ENCODE measurements around the gene HOXC12. TPM values are rescaled to one million over a fixed set of nuclear protein-coding genes. Genes with fewer than 3 reads are reported as not detected.

Gene HOXC12
- total and polyA plus RNA-seq, 4 donors, result not detected

DNA sequence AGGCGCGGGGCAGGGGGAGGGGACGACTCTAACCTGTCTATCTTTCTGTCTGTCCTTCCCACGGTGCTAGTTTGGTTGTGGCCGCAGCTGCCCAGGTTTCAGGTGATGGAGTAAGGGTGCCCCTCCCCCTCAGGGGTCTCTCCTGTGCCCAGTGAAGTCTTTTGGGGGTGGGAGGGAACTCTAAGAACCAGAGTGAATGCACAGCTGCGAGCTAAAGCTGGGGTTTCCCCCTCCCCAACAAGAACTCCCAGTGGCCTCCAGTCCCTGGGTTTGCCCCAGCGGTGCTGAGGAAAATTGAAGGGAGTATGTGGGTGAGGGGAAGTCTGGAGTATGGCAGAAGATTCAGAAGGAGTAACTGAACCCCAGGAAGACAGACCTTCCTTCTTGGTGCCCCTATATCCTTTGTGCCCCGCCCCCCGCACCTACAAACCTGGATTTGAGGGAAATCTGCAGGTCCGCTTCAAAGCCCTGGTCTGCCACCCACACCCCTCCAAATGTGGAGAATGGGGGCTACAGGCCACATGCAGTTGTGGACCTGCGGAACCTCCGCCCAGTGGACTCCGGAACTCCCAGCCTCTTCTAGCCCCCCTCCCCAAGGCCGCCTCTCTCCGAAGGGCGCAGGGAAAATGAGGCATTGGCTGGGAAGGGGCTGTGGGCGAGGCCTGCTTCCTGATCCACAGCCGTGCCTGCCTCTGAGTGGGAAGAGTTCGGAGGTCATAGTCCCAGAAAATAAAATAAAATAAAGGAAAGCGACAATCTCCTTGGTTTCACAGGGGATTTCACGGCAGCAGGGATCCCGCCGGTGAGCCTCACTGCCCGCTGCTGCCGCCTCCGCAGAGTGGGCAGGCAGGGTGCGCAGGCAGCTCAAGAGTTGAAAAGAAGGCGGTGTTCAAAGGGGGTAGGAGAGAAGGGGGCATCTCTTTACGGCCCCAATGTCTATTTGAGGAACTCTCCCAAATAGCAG is 41.8 kb downstream of the HOXC12 start:
- Histone ChIP-seq H3K27ac (ENCODE audit: low read depth in 1 of 2, low read length in 2 of 2) (no peak overlapping the region), H3K27me3 (ENCODE audit: control insufficient read depth in 4 of 4, insufficient read depth in 4 of 4, low read length in 3 of 4) (peaks cover 13 to 66% (median 21%) of the 10 kb centered on the region in 4 donors), H3K4me3 (ENCODE audit: low read depth in 1 of 3, low read length in 3 of 3) (peak overlapping the region in 2 of 3 donors; percentile 59 to 61), H3K9me3 (ENCODE audit: control insufficient read depth in 4 of 4, low read length in 3 of 4) (no peaks in the 10 kb centered on the region), H3K4me1 (ENCODE audit: control insufficient read depth in 4 of 4, insufficient read depth in 4 of 4, low read length in 3 of 4) (peaks cover 15 to 27% (median 19%) of the 10 kb centered on the region in 4 donors), H3K36me3 (ENCODE audit: control insufficient read depth in 4 of 4, insufficient read depth in 3 of 4, low read depth in 1 of 4, low read length in 3 of 4) (no peaks in the 10 kb centered on the region), H3K9ac (ENCODE audit: low read depth in 1 of 2, low read length in 2 of 2) (no peak overlapping the region)
- no peak for TF ChIP-seq GABPA (IDR thresholded peaks at IDR 0.05 in 1 of 2, conservative IDR thresholded peaks at IDR 0.05 in 1 of 2)
- no peak for TF ChIP-seq EGR1 (IDR thresholded peaks at IDR 0.05; ENCODE audit: low read depth in 2 of 2)
- TF ChIP-seq TAF1 (conservative IDR thresholded peaks at IDR 0.05), result no peak
- no peak for TF ChIP-seq RAD21 (IDR thresholded peaks at IDR 0.05)
- no peak for TF ChIP-seq HNF4G (IDR thresholded peaks at IDR 0.05)
- TF ChIP-seq, protein P1, sequence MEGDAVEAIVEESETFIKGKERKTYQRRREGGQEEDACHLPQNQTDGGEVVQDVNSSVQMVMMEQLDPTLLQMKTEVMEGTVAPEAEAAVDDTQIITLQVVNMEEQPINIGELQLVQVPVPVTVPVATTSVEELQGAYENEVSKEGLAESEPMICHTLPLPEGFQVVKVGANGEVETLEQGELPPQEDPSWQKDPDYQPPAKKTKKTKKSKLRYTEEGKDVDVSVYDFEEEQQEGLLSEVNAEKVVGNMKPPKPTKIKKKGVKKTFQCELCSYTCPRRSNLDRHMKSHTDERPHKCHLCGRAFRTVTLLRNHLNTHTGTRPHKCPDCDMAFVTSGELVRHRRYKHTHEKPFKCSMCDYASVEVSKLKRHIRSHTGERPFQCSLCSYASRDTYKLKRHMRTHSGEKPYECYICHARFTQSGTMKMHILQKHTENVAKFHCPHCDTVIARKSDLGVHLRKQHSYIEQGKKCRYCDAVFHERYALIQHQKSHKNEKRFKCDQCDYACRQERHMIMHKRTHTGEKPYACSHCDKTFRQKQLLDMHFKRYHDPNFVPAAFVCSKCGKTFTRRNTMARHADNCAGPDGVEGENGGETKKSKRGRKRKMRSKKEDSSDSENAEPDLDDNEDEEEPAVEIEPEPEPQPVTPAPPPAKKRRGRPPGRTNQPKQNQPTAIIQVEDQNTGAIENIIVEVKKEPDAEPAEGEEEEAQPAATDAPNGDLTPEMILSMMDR (IDR thresholded peaks at IDR 0.05; ENCODE audit: low read depth, low read length, missing input control), result no peak
- TF ChIP-seq, protein P2, sequence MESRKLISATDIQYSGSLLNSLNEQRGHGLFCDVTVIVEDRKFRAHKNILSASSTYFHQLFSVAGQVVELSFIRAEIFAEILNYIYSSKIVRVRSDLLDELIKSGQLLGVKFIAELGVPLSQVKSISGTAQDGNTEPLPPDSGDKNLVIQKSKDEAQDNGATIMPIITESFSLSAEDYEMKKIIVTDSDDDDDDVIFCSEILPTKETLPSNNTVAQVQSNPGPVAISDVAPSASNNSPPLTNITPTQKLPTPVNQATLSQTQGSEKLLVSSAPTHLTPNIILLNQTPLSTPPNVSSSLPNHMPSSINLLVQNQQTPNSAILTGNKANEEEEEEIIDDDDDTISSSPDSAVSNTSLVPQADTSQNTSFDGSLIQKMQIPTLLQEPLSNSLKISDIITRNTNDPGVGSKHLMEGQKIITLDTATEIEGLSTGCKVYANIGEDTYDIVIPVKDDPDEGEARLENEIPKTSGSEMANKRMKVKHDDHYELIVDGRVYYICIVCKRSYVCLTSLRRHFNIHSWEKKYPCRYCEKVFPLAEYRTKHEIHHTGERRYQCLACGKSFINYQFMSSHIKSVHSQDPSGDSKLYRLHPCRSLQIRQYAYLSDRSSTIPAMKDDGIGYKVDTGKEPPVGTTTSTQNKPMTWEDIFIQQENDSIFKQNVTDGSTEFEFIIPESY (IDR thresholded peaks at IDR 0.05), result no peak
- TF ChIP-seq JUND (IDR thresholded peaks at IDR 0.05), result no peak
- no peak for TF ChIP-seq HNF4A (conservative IDR thresholded peaks at IDR 0.05)
- TF ChIP-seq, protein P3, sequence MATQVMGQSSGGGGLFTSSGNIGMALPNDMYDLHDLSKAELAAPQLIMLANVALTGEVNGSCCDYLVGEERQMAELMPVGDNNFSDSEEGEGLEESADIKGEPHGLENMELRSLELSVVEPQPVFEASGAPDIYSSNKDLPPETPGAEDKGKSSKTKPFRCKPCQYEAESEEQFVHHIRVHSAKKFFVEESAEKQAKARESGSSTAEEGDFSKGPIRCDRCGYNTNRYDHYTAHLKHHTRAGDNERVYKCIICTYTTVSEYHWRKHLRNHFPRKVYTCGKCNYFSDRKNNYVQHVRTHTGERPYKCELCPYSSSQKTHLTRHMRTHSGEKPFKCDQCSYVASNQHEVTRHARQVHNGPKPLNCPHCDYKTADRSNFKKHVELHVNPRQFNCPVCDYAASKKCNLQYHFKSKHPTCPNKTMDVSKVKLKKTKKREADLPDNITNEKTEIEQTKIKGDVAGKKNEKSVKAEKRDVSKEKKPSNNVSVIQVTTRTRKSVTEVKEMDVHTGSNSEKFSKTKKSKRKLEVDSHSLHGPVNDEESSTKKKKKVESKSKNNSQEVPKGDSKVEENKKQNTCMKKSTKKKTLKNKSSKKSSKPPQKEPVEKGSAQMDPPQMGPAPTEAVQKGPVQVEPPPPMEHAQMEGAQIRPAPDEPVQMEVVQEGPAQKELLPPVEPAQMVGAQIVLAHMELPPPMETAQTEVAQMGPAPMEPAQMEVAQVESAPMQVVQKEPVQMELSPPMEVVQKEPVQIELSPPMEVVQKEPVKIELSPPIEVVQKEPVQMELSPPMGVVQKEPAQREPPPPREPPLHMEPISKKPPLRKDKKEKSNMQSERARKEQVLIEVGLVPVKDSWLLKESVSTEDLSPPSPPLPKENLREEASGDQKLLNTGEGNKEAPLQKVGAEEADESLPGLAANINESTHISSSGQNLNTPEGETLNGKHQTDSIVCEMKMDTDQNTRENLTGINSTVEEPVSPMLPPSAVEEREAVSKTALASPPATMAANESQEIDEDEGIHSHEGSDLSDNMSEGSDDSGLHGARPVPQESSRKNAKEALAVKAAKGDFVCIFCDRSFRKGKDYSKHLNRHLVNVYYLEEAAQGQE (IDR thresholded peaks at IDR 0.05), result no peak
- TF ChIP-seq NR2F2 (IDR thresholded peaks at IDR 0.05), result no peak
- TF ChIP-seq SP1 (IDR thresholded peaks at IDR 0.05), result no peak
- TF ChIP-seq, protein P4, sequence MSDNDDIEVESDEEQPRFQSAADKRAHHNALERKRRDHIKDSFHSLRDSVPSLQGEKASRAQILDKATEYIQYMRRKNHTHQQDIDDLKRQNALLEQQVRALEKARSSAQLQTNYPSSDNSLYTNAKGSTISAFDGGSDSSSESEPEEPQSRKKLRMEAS (IDR thresholded peaks at IDR 0.05), result no peak
- no peak for DNase-seq (ENCODE audit: low spot score)
- WGBS, result 31% methylated on average over 29 of the region's 29 CpGs

All from liver (tissue), 9 donors.